HepG2 (cell line): Measurements from ENCODE around the gene CCNQ. TPM values are rescaled to one million over a fixed set of nuclear protein-coding genes. Genes with fewer than 3 reads are reported as not detected.

Source experiments
- ATF1 ChIP-seq: IDR thresholded peaks from 2 replicates; pipeline ENCODE4 v1.6.1; 2016; ENCODE audit warnings: mild to moderate bottlenecking, control low read depth
- CENPBD1 ChIP-seq: sonication (generic); formaldehyde crosslinking; IDR thresholded peaks from 2 replicates; pipeline ENCODE4 v1.8.0; 2022; ENCODE audit warnings: missing genetic modification reagents, low read depth, mild to moderate bottlenecking, borderline replicate concordance
- GABPB1 ChIP-seq: IDR thresholded peaks from 2 replicates; pipeline ENCODE4 v1.6.1; 2016; ENCODE audit warnings: mild to moderate bottlenecking, missing genetic modification reagents, moderate library complexity, missing compliant biosample characterization
- GFI1 ChIP-seq: sonication (generic); formaldehyde crosslinking; IDR thresholded peaks from 2 replicates; pipeline ENCODE4 v1.5.0; 2020; ENCODE audit warnings: missing genetic modification reagents, mild to moderate bottlenecking, borderline replicate concordance
- IRF1 ChIP-seq: sonication (generic); formaldehyde crosslinking; IDR thresholded peaks from 2 replicates; pipeline ENCODE4 v1.4.0; 2020; ENCODE audit warnings: low read depth, mild to moderate bottlenecking, missing genetic modification reagents
- MEIS2 ChIP-seq: sonication (generic); formaldehyde crosslinking; IDR thresholded peaks from 2 replicates; pipeline ENCODE4 v1.9.0; 2021; ENCODE audit warnings: mild to moderate bottlenecking, missing genetic modification reagents
- MLLT10 ChIP-seq: sonication (generic); formaldehyde crosslinking; IDR thresholded peaks from 2 replicates; pipeline ENCODE4 v1.4.0; 2020; ENCODE audit warnings: missing genetic modification reagents
- RARA ChIP-seq: IDR thresholded peaks from 2 replicates; pipeline ENCODE4 v1.6.1; 2016; ENCODE audit warnings: missing genetic modification reagents, missing compliant biosample characterization
- SNAI1 ChIP-seq: sonication (generic); formaldehyde crosslinking; IDR thresholded peaks from 2 replicates; pipeline ENCODE4 v1.5.0; 2020; ENCODE audit warnings: mild to moderate bottlenecking, missing genetic modification reagents, borderline replicate concordance
- TFDP2 ChIP-seq: sonication (generic); formaldehyde crosslinking; IDR thresholded peaks from 2 replicates; pipeline ENCODE4 v1.4.0; 2020; ENCODE audit warnings: missing genetic modification reagents
- ZBTB39 ChIP-seq: sonication (generic); formaldehyde crosslinking; IDR thresholded peaks from 2 replicates; pipeline ENCODE4 v1.5.0; 2020; ENCODE audit warnings: missing genetic modification reagents
- ZBTB7B ChIP-seq: sonication (generic); formaldehyde crosslinking; IDR thresholded peaks from 2 replicates; pipeline ENCODE4 v1.4.0; 2020; ENCODE audit warnings: missing genetic modification reagents
- ZHX1 ChIP-seq: sonication (generic); formaldehyde crosslinking; IDR thresholded peaks from 2 replicates; pipeline ENCODE4 v1.8.1; 2022; ENCODE audit warnings: low read depth, mild to moderate bottlenecking, missing genetic modification reagents
- ZKSCAN8 ChIP-seq: IDR thresholded peaks from 2 replicates; pipeline ENCODE4 v1.6.1; 2016; ENCODE audit warnings: borderline replicate concordance, missing genetic modification reagents, missing compliant biosample characterization
- ZNF121 ChIP-seq: sonication (generic); formaldehyde crosslinking; IDR thresholded peaks from 2 replicates; pipeline ENCODE4 v1.5.0; 2020; ENCODE audit warnings: mild to moderate bottlenecking, missing genetic modification reagents
- ZNF558 ChIP-seq: sonication (generic); formaldehyde crosslinking; IDR thresholded peaks from 2 replicates; pipeline ENCODE4 v1.9.0; 2022; ENCODE audit warnings: mild to moderate bottlenecking, missing genetic modification reagents, borderline replicate concordance
- ZNF569 ChIP-seq: sonication (generic); formaldehyde crosslinking; IDR thresholded peaks from 2 replicates; pipeline ENCODE4 v1.5.0; 2020; ENCODE audit warnings: mild to moderate bottlenecking, missing genetic modification reagents, moderate library complexity, borderline replicate concordance
- polyA plus RNA-seq, 8 experiments: library from polyadenylated mRNA; depleted of rRNA in 3 of 8; stranded (reverse) in 7 of 8; unstranded in 1 of 8; fragments of >200 nt; fragmentation: Illumina TruSeq in 4 of 8; extraction: Trizol in 4 of 8; gene quantifications; 2 replicates each; pipeline versions ENCODE4 v1.2.1 to v1.2.3, GENCODE V29; 2011 to 2016; ENCODE audit warnings: low read depth in 4 of 8, missing spikeins in 1 of 8, mixed read lengths in 1 of 8; ENCODE audit not compliant: insufficient read depth in 1 of 8
- total RNA-seq, 5 experiments: library from RNA; depleted of rRNA; stranded (reverse); fragments of >200 nt; fragmentation: Illumina TruSeq; extraction: Trizol; gene quantifications; 2 replicates each; pipeline ENCODE4 v1.2.3, GENCODE V29; 2016; ENCODE audit warnings: low read depth in 1 of 5
- TF ChIP-seq, protein P1 (sequence below): sonication (generic); formaldehyde crosslinking; conservative IDR thresholded peaks from 2 replicates; pipeline ENCODE4 v1.4.0; 2020; ENCODE audit warnings: missing genetic modification reagents

Gene CCNQ
- total and polyA plus RNA-seq, 2 of the 13 experiments (the other 11 are each of a cell fraction or from before 2014, with no cell fraction given), result 15.0 to 25.5 TPM

DNA sequence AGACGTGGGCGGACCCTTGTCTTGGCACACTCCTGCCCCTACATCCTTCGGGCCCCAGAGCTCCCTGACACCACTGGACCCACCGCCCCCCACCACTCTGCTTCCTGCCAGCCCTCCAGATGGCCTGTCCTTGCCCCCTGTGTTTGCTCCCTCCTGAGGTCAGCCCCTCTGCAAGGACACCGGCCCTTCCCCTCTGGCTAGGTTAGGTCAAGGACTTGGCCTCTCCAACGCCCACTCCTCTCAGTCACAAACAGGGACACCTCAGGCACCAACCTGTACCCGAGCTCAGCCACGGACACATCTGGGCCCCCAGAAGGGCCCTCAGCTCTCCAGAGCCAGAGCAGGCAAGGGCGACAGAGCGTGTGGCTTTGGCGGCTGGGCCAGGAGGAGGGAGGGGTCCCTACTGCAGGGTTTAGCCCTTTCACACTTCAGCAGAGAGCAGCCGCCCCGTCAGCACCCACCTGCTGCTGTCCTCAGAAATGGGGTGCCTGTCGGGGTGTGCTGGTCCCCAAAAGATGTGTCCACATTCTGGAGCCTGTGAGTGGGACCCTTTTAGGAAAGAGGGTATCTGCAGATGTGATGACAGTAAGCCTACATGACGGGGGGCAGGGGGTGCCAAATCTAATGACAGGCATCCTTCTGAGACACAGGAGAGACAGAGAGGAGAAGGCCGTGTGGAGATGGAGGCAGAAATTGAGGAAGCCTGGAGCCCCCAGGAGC, 24.5 kb upstream of the CCNQ start (continued):
- TF ChIP-seq MLLT10, result no peak
- TF ChIP-seq ZKSCAN8 (CRISPR knock-in tag), result no peak
- TF ChIP-seq ZBTB39 (CRISPR knock-in tag), result no peak
- TF ChIP-seq, protein P1, sequence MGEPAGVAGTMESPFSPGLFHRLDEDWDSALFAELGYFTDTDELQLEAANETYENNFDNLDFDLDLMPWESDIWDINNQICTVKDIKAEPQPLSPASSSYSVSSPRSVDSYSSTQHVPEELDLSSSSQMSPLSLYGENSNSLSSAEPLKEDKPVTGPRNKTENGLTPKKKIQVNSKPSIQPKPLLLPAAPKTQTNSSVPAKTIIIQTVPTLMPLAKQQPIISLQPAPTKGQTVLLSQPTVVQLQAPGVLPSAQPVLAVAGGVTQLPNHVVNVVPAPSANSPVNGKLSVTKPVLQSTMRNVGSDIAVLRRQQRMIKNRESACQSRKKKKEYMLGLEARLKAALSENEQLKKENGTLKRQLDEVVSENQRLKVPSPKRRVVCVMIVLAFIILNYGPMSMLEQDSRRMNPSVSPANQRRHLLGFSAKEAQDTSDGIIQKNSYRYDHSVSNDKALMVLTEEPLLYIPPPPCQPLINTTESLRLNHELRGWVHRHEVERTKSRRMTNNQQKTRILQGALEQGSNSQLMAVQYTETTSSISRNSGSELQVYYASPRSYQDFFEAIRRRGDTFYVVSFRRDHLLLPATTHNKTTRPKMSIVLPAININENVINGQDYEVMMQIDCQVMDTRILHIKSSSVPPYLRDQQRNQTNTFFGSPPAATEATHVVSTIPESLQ (CRISPR knock-in tag), result no peak
- TF ChIP-seq RARA, result peak; percentile 99
- no peak for TF ChIP-seq ZNF569 (CRISPR knock-in tag)
- TF ChIP-seq ZBTB7B (CRISPR knock-in tag), result peak; percentile 88; the same call in 1 of the 2 replicates
- no peak for TF ChIP-seq GFI1 (CRISPR knock-in tag)
- TF ChIP-seq IRF1 (CRISPR knock-in tag), result no peak
- peak; percentile 29 for TF ChIP-seq GABPB1 (CRISPR knock-in tag)
- TF ChIP-seq ATF1 (CRISPR knock-in tag), result no peak
- TF ChIP-seq ZNF121 (CRISPR knock-in tag), result no peak; the same call in 1 of the 2 replicates
- TF ChIP-seq TFDP2, result no peak
- TF ChIP-seq ZHX1 (CRISPR knock-in tag), result no peak
- TF ChIP-seq SNAI1, result no peak
- no peak for TF ChIP-seq CENPBD1 (CRISPR knock-in tag)
- no peak for TF ChIP-seq ZNF558
- TF ChIP-seq MEIS2 (CRISPR knock-in tag), result no peak
